HG02885 (cell line): ENCODE results near the gene FADD.
"Not testable (repeated sequence)": the region's sequence is repeated elsewhere in the genome, so short reads cannot be mapped to it uniquely, and the experiment has no call there.

Experiments used
- ATAC-seq: cut with Tn5 transposase; IDR thresholded peaks from one replicate; pipeline ENCODE4 v1.9.1; 2021; ENCODE audit warnings: mild to moderate bottlenecking; ENCODE audit not compliant: unreplicated experiment, poor library complexity

The FADD gene

DNA sequence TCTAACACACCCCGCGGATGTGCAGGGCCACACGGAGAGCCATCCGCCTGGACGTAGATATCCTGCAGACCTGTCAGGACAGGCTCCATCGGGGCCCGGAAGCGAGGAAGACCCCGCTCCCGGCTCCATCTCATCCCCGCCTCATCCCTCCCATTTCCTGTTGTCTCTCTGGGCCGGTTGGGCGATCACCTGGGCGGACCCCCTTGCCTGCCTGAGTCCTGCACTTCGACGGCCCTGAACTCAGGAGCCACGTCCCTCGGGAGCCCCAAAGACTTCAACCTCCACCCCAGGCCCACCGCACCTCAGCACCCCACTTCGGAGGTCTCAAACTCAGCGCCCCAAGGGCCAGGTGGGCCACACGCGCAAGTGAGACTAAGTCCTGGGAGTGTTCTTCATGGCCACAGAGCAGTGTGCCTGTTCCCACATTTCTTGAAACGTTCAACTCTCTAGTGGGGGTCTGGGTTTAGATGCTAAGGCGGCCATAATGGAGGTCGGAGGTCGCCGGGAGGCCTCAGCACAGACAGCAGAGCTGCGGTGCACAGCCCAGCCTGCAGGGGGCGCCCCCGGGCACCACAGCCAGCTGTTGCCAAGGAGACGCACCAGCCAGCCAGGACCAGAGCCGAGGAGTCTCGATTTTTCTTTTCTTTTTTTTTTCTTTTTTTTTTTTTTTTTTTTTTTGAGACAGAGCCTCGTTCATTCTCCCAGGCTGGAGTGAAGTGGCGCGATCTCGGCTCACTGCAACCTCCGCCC is 26.0 kb upstream of the FADD start:
- no peak for ATAC-seq

DNA sequence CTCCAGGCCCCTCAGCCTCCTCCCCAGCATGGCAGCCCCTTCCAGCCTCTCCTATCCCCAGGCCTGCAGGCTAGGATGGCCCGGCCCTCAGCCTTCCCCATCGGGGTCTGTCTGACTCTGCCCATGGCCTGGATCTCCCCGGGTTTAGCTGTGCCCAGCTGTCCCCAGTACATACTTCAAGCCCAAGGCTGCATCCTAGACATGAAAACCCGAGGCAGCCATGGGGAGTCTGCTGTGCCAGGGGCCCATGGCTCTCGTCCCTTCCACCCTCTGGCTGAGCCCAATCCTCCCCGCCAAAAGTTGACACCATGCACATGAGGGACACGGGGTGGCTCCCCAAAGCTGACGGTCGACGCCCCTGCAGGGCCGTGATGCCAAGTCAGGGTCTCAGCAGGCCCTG is 22.2 kb upstream of the FADD start:
- no peak for ATAC-seq

DNA sequence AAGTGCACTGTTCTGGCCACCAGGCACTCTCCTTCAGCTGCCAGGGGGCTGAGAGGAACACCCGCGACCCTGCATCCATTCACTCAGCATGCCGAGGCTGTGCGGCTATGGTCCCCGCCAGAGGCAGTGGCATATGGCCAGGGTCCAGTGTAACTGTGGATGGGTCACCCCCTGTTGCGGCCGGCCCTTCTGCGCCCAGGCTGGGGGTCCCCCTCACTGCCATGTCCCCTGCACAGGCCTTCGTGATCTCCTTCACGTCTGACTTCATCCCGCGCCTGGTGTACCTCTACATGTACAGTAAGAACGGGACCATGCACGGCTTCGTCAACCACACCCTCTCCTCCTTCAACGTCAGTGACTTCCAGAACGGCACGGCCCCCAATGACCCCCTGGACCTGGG is 20.8 kb upstream of the FADD start:
- ATAC-seq: no peak

DNA sequence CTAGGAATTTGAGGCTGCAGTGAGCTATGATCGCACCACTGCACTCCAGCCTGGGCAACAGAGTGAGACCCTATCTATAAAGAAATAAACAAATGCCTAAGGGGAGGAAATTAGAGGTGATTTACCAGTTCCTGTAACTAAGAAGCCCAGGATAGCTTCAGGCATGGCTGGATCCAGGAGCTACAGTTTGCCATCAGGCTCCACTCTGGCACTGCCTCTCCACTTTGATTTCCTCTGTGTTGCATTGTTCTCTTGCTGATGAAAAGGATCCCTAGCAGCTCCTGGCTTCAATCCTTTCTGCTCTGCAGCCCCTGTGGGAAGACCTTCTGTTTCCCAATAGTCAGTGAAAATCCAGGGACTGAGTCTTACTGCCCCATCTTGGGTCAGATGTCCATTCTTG is 20.1 kb upstream of the FADD start:
- no peak for ATAC-seq

DNA sequence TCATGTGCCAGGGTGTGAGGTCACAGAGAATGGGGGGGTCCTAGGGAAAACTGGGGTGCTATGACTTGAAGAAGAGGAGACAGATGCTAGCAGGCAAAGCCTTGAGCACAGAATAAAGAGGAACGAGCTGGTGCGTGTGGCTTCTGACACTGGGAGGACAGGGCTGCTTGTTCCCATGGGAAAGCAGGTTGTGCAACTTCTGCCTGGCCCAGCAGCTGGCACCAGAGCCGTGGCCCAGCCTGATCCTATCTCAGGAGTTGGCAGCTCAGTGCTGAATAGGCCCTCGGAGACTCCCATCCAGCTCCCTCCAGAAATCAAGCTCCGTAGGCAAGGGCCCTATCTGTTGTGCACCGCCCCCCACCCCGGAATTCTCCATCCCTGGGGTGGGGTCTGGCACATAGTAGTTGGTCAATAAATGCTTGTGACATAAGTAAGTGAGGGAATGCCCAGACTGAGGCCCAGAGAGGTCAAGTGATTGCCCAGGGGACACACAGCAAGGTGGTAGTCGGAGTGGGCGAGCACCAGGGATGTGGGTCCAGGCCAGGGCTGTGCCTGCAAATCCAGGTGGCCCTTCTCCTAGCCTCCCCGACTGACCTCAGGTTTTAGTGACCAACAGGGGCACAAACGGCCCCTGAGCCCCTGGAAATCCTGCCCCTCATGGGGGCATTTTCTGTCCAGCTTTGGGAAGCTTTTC is 19.5 kb upstream of the FADD start:
- no peak for ATAC-seq

DNA sequence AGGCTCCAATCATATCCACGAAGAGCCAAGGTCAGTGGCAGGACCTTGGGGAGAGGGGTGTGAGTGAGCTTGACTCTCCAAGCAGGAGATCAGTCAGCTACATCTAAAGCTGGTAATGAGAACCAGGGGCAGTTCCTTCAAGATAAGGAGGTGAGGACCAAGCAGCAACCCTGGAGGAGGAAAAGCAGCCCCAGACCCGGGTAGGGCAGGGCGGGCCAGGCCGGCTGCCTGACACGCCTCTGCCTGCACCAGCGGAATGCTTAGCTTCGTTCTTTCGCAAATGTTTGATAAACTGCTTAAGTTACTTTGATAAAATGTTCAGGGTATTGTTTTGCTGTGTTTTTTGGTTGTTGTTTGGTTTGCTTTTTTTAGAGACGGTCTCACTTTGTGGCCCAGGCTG is 18.7 kb upstream of the FADD start:
- ATAC-seq: no peak

DNA sequence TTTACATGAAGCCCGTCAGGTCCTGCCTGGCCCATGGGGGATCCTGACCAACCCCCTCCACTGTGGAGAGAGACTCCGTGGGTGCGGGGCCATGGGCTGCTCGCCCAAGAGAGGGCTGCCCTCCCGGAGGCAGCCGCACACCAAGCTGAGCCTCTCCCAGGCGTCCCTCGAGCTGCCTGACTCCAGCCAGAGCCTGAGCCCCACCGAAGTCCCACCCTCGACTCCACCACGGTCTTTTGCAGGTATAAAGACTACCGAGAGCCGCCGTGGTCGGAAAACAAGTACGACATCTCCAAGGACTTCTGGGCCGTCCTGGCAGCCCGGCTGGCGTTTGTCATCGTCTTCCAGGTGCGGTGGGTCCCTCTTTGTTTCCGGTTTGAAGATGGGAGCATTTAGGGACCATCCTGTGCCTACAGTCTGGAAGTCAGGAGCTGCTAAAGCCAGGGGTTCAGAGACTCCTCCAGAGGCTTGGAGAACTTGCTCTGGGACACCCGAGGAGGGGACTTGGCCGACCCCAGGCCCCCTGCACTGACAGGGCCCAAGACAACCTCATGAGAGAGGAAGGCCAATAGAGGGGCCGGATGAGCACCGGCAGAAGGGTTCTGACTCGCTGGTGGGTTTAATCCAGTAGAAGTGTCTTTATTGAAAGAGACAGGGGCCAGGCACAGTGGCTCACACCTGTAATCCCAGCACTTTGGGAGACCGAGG is 17.6 kb upstream of the FADD start:
- ATAC-seq: no peak

DNA sequence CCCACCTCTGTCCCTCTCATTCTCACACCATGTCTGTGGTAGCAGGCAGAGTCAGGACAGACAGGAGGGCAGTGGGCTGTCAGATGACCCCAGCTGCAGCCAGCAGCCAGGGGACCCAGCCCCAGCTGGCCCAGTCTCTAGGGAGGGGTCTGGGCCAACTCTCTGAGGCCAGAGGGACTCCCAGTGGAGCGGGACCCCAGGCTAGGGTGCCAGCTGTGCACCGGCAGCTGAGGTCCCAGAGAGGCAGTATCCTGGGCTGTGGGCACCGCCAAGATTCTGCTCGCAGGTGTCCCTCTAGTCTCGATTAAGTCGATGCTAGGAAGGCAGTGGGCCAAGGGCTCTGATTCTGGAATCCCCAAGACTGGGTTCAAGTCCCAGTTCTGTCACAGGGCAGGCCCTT is 16.7 kb upstream of the FADD start:
- no peak for ATAC-seq

DNA sequence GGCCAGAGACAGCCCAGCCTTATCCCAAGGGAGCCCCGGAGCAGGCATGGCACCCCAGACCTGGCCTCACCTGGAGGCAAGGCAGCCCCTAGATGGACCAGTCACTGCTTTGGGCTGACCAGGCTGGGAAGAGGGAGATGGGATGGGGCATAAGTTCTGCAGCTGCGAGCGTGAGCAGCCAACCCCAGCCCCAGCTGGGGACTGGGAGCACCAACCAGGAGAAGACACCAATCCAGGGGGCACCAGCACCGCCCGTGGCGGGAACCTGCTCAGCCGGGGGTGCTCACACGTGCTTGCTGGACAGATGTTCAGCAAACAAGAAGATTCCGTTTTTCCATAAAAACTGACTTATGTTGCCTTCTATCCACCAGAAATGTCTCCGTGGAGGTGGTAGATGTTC is 16.2 kb upstream of the FADD start:
- no peak for ATAC-seq

DNA sequence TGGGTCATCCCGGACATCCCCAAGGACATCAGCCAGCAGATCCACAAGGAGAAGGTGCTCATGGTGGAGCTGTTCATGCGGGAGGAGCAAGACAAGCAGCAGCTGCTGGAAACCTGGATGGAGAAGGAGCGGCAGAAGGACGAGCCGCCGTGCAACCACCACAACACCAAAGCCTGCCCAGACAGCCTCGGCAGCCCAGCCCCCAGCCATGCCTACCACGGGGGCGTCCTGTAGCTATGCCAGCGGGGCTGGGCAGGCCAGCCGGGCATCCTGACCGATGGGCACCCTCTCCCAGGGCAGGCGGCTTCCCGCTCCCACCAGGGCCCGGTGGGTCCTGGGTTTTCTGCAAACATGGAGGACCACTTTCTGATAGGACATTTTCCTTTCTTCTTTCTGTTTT is 15.3 kb upstream of the FADD start:
- ATAC-seq: no peak

DNA sequence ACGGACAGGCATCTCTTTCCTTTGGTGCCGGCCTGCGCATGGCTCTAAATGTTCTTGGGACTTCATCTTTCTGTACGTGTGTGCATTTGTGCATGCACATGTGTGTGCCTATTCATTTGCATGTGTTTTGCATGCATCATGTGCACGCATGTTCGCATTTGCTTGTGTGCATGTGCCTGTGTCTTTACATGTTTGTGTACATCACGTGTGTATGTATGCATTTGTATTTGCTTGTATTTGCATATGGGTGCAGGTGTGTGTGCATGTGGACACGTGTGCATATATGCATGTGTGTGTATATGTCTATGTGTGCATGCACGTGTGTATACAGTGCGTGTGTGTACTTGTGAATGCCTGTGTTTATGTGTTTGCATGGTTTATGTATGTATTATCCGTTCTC is 13.5 kb upstream of the FADD start:
- ATAC-seq: no peak

DNA sequence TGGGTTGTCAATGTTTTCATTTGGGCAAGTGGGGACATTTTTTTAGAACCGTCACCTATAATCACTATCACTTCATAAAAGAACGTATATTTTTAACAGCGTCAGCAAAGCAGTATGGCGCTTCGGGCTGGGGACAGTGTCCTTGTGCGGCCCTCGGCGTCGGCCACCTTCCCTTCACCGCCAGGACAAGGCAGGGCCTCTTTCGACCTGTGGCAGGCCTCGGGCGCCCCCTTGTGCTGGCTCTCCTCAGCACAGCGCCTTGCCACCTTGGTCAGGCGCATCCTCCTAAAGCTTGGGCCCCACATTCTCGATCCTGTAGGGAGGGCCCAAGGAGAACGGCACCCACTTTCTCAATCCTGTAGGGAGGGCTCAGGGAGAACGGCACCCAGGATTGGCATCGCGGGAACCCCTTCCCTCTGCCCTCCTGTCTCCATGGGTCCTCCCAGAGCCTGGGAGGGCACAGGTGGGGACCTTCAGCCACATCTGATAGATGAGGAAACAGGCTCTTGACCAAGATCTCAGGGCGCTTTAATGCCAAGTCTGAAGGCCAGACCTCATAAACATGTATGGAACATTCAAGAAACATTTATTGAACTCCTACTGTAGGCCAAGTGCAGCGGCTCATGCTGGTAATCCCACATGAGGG is 11.5 kb upstream of the FADD start:
- ATAC-seq: no peak

DNA sequence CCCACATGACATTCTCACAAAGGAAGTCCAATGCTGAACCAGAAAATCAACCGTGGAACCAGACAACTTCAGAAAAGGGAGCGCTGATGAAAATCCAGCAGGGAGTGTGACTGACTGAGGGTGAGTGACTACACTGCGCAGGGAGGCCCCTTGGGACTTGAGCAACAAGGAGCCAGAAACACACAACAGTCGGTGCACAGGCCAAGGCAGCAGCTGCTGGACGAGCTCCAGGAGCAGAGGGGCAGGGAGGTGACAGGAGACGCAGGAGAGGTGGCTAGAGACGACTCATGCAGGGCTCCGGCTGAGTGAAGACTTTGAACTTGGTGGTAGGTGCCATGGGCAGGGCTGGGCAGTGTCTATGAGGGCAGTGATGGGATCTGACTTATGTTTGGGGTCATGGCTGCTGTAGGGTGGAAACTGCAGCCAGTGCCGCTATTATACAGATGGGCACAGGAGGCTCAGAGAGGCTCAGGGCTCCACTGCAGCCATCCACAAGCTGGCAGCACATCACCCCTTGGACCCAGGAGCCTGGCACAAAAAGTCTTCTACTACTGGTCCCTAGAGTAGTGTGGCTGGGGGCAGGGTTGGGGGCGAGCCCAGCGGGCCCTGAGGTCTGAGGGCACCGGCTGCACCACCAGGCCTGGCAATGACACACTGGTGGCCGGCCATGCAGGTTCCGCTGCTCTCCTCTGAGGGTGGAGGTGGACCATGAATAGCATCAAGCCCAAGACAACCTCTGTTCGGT is 10.3 kb upstream of the FADD start:
- ATAC-seq: no peak

DNA sequence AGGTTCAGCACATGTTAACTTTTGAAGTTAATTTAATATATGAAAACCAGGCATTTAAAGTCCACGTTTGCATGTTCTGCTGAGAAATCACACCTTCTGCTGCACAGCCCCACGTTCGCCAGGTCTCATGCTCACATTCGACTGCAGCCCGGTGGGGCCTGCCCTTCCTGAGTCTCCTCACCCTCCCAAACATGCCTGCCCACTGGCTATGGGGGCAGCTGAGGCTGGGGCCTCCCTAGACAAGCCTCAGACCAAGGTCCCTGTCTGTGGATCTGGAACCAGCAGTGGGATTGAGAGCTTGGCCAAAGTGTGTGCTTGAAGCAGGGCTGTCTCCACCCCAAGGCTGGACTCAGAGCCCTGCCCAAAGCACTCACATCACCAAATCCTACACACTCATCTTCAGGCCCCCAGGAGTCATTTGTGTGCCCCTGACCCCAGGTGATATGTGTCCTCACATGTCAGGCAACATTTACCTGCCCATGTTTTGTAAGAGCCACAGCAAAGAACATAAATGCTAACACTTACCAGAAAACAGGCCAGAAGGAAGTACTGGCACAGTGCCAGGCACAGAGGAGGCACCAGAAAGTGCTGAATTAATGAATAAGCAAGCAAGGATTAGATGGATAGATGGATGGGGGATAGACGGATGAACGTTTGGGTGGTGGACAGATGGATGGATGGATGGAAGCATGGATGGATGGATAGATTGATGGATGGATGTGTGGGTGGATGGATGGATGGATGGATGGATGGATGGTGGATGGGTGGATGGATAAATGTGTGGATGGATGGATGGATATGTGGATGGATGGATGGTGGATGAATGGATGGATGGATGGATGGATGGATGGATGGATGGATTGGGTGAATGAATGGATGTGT is 9.4 kb upstream of the FADD start:
- no peak for ATAC-seq

DNA sequence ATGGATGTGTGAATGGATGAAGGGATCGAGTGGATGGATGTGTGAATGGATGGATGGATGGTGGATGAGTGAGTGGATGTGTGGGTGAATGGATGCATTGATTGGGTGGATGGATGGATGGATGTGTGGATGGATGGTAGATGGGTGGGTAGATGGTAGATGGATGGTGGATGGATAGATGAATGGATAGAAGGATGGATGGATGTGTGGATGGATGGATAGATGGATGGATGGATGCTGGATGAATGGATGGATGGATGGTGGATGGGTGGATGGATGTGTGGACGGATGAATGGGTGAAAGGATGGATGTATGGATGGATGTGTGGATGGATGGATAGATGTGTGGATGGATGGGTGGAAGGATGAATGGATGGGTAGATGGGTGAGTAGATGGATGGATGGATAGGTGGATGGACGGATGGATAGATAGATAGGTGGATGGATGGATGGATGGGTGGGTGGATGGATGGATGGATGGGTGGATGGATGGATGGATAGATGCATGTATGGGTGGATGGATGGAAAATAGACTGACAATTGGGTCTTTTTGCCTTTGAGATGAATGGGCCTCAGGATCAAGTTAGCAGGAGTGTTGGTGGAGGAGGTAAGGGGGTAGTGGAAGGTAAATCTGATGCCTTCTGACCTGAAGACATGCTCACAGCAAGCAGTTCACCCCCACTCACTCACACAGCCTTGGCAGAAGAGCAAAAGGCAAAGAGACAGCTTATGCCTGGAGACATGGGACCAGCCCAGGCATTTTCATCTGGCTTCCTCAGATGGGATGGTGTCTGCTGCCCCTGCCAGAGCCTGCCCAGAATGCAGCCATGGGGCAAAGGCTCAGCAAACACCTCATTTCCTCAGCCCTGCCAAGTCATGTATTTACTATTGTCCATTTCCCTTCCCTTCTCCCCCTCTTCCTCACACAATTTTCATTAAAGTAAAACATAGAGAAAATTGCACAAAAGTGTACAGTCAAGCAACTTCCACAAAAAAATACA is 8.0 kb upstream of the FADD start:
- no peak for ATAC-seq

DNA sequence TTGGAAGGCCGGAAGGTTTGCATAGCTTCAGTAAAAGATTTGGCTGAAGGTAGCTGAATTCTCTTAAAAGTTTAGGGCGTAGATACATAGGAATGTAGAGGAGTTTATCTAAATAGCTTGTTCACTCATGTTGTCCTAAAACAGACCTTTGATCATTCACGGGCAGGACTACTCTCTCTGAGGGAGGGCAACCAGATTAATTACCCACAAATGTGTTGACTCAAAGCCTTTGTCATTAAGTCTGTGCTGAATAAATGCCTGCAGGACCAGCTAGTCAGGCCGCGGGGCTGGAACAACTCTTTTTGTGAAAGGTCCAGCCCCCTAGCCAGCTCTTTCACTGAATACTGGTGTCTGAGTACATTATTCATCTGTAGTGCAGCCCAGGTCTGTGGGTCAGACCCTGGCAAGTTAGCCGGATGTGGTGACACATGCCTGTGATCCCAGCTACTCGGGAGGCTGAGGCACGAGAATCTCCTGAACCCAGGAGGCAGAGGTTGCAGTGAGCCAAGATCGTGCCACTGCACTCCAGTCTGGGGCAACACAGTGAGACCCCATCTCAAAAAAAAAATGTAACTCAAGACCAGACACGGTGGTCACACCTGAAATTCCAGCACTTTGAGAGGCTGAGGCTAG is 2.8 kb upstream of the FADD start:
- no peak for ATAC-seq

DNA sequence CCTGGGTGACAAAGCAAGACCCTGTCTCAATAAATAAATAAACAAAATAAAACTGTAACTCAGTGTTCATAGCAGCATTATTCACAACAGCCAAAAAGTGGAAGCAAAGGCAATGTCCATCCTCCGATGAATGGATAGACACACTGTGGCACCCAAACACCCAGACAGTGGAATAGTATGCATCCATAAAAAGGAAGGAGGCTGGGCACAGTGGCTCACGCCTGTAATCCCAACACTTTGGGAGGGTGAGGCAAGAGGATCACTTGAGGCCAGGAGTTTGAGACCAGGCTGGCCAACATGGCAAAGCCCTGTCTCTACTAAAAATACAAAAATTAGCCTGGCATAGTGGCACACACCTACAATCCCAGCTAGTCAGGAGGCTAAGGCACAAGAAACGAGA is 2.0 kb upstream of the FADD start:
- not testable (repeated sequence) for ATAC-seq
